ENCODE results near the gene PLA2G4E.

PLA2G4E gene

GRCh38 chr15:41977757-41978383 lies 43.0 kb downstream of the PLA2G4E start:
- no peak for DNase-seq (ENCODE audit: low read depth in 2 of 2)

- DNase-seq (ENCODE audit: low read depth in 2 of 2) = no peak
Observed at GRCh38 chr15:41975669-41976068, 45.2 kb downstream of the PLA2G4E start.

GRCh38 chr15:41974041-41974440 lies 46.8 kb downstream of the PLA2G4E start:
- no peak for DNase-seq (ENCODE audit: low read depth in 2 of 2)

DNA sequence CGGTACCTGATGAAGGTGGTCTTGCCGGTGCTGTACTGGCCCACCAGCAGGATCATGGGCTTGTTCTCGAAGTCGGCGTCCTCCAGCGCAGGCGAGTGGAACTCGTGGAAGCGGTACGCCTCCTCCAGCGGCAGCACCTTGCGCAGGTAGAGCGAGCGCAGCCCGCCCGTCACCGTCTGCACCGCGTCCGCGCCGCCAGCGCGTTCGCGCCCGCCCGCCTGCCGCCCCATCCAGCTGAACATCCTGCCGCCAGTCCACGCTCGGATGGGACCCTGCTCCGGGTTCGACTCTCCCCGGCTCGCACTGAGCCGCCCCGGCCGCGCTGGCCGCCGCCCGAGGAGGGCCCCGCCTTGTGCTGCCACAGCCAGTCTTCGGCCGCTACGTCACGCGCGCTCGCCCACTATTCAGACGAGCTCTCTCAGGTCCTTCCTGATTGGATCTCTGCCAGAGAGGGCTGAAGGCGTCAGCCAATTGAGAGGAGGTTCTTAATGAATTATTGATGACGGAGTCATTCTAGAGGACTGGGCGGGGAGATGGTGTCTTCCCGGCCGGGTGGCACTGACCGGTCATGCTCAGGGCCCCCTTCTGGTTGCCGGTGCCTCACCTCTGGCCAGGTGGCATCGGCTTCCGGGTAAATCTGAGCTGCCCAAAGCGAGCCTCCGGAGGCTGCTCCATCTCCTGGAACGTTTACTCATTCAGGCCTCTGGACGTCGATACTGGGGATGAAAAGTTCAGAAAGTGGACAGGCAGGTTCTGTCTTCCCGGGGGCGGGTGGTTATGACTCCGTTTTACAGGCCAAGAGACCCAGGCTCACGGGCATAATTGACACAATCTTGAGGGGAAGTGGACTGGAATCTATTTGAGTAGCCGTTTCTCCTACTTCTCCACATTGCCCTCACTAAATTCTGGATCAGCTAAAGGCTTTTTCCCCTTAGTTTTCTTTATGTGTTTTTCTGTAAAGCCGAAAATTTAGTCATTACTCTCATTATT lies 48.3 kb downstream of the PLA2G4E start, which contains the start of gene EHD4:
Gene EHD4, minus strand, starts transcription at position 305 of the 990 bp plus-strand sequence. Its CDS starts 63 bp downstream, at position 242.
- peak; percentile 85 to 90 for DNase-seq (ENCODE audit: low read depth in 2 of 2)

DNA sequence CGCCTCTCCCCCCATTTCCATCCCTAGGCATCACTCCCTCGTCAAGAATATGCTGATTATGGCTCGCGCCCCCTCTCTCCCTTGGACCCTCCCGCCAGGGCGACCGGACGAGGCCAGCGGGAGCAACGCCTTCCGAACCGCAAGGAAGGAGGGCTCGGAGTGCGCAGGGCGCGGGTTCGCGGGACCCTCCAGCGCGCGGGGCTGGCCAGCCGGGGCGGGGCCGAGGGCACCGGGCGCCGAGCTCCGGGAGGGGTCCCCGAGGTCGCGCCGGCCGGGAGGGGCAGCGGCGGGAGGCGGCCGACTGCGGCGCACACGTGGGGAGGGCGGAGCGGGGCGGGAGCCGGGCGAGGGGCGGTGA lies 49.0 kb downstream of the PLA2G4E start:
- DNase-seq (ENCODE audit: low read depth in 2 of 2) = no peak

- peak; percentile 43 to 65 for DNase-seq (ENCODE audit: low read depth in 2 of 2)
Observed at GRCh38 chr15:41971089-41971894, 49.5 kb downstream of the PLA2G4E start.

GRCh38 chr15:41970456-41970855 lies 50.4 kb downstream of the PLA2G4E start:
- DNase-seq (ENCODE audit: low read depth in 2 of 2) = no peak

DNA sequence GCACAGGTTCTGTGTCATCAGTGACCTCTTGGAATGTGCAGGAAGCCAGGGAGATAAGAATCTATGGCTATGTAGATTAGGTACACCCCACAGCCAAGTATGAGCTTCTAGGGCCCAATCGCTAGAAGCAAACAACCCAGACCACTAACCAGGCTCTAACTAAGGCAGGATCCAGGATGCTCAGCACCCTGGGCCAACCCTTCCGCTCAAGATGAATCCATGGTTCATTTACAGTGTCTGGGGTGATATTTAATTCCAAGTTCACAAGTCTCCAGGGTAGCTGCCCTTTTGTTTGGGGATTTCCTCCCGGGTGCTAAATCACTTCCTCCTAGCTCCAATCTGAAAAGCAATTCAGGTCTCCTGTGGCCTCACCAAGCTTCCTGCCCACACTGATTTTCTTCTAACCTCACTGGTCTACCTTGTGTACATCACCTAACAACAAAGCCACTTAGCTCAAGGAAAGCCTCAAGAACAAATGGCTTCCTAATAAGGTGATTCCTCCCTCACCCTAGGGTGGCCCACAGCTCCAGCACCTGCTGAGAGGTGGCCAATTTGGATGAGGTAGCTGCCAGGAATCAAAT lies 50.9 kb downstream of the PLA2G4E start:
- no peak for DNase-seq (ENCODE audit: low read depth in 2 of 2)

GRCh38 chr15:41968701-41969100 lies 52.1 kb downstream of the PLA2G4E start:
- DNase-seq (ENCODE audit: low read depth in 2 of 2) = no peak

DNA sequence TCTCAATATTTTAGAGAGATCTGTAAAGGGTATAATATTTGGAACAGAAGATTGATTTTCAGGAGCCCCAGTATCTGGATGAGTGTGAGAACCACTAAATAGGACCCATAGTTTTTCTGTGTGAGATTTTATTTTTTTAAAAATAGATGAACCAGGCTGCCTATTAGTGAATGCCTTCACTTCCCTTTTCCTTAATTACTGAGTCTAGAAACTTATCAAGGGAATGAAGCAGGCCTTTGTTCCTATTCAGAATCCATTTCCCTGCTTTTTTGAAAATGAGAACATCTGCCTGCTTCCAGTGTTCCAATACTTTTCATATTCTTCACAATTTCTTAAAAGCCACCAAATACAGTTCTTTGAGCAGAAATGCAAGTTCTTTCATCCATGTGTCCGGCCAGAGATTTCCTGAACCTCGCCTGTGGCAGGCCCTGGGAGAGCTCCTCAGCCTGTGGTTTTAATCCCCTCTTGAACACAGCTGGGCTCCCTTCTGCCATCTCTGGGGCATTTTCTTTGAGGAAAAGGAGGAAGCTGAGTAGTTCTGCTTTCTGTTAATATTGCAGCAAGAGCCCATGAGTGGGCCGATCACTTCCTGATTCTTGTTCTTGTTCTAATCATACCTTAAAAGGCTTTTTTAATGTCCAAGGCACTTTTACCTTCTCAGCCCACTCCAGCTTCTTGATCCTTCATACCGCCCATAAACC lies 53.2 kb downstream of the PLA2G4E start:
- DNase-seq (ENCODE audit: low read depth in 2 of 2) = no peak

DNA sequence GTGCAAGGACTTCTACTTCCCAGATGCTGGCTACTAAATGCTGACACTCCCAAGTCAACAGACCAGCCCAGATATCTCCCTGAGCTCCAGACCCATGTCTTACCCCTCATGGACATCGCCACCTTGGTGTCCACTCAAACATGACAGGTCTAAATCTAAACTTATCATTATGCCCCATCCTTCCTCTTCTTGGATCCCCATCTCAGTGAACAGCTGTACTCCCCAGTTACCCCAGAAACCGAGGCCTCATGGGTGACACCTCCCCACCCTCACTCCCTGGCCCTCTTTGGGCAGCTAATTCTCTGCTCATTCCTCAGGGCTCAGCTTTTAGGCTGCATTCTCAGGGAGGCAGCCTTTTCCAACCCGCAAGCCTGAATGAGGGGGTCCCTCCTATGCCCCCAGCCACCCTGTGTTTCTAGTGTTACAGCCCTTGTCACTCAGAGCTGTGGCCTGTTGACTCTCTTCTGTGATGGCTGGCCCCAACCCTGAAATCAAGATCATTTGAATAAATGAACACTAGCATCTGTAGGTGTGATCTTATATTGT lies 53.8 kb downstream of the PLA2G4E start:
- no peak for DNase-seq (ENCODE audit: low read depth in 2 of 2)

DNA sequence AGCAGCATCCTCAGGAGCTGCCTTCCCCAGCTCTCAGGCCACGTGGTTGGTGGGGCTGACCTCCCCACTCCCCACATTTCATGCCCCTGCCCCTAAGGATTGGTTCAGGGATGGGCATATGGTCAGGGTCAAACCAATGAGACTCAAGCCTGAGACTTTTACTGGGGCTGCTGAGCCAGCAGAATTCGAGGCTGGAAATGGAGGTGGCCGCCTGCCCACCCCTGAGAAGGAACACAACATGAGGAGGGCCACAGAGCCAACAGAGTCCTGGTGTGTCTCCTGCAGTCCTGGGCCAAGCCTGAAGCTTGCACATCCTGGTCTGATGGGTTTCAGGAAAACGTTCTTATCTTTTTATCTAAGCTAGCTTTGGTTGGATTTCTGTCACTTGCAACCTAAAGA lies 54.4 kb downstream of the PLA2G4E start:
- no peak for DNase-seq (ENCODE audit: low read depth in 2 of 2)

GRCh38 chr15:41965441-41966413 lies 55.1 kb downstream of the PLA2G4E start:
- no peak for DNase-seq (ENCODE audit: low read depth in 2 of 2)

DNA sequence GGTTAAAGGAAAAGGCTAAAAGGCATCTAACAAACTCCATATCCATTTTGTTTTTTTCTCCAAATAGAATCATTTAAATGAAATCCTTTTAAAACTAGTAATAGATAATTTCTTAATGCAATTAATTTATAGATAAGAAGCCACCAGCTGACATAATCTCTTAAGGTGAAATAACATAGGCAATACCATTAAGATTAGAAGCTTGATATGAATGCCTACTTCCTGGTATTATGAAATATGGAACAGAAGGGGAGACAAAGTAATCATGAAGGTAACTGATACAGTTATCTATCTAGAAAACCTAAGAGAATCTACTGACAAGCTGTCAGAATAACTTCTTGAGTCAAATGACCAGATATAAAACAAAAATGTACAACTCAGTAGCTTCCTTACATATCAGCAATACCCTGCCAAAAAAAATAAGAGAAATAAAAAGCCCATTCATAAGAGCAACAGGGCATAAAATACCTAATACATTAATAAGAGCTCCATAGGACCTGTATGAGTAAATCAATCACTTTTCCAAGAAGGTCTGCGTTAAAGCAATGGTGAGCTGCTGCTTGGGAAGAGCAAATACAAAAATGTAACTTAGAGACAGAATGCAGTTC lies 59.1 kb downstream of the PLA2G4E start:
- DNase-seq (ENCODE audit: low read depth in 2 of 2) = no peak

DNA sequence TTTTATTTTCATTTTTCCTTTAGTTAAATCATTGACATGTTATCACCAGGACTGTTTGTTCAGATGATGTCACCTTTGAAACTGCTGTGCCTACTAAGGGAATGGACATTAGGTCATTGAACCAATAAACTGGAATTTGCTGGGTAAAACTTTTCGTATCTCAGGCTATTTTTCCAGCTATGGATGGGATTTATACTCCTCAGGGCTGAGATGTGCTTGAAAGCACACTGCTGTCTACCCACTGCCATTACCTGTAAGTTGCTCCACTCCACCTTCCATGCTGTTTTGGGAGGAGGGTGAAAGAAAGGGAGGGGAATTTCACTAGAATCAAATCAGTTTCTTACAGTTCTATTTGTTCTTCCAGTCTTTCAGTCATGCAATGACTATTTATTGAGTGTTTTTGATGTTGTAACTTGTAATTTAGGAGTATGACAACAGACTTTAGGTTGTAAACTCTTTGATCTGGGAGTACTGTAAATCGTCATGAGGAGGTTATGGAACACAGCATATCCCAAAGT lies 59.8 kb downstream of the PLA2G4E start:
- no peak for DNase-seq (ENCODE audit: low read depth in 2 of 2)

DNA sequence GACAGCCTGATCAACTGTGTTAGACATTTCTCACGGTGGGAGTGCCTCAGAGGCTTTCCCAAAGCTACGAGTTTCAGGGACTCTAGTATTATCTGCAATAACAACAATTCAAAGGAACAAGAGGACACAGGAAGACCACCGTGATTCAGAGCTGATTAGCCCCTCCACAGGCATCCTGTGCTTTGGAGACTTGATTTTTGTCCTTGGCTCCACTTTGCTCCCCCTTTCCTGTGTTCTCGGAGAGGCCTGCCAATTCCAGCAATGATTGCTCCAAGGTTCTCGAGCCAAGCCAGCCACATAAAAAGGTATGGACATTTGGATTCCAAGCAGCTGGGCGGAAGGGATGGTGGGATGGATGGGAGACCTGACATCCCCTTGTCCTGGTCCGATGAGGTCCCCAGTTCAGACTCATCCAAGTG lies 62.8 kb downstream of the PLA2G4E start:
- no peak for DNase-seq (ENCODE audit: low read depth in 2 of 2)

DNA sequence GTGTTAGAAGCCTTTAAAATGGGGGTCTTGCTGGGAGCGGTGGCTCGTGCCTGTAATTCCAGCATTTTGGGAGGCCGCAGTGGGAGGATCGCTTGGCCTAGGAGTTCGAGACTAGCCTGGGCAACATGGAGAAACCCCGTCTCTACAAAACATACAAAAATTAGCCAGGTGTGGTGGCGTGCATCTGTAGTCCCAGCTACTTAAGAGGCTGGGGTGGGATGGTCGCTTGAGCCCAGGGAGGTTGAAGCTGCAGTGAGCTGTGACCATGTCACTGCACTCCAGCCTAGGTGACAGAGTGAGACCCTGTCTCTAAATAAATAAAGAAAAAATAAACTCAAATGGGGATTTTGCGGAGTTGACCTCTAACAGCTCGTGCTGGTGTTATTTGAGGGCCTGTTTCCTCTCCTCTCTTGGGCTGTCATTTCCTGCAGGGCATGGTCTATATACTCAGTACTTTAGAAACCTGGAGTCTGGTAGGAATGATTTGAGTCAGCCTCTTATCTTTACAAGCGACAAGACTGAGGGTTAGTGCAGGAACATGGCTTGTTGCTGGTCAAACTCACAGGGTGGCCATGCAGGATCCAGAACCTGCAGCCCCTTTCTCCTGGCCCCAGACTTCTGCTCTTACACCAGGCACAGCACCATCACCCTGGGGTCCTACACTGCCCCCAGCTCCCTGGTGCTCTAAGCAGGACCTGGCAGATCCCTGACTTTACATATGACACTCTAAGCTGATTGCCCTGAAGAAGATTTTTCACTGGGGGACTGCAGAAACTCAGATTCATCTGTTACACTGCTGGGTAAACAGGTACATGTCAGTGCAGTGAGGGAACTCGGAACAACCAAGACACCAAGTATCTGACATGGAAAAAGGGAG lies 63.6 kb downstream of the PLA2G4E start:
- no peak for DNase-seq (ENCODE audit: low read depth in 2 of 2)
